ENCODE data around the gene LY6G5C. TPM values are rescaled to one million over a fixed set of nuclear protein-coding genes. Genes with fewer than 3 reads are reported as not detected.

LY6G5C gene
- total RNA-seq, 3 donors from 2014 or later: 0.33 to 1.9 (median 0.64) TPM

- no peak for TF ChIP-seq CTCF (IDR thresholded peaks at IDR 0.05)
- TF ChIP-seq POLR2A (IDR thresholded peaks at IDR 0.05): no peak
- TF ChIP-seq POLR2AphosphoS5 (IDR thresholded peaks at IDR 0.05): no peak
- no peak for DNase-seq (ENCODE audit: low spot score in 2 of 2)
- Histone ChIP-seq H3K4me3 (no peak overlapping the region), H3K4me1 (peaks cover 3 to 6% of the 10 kb centered on the region in 2 donors), H3K36me3 (no peaks in the 10 kb centered on the region), H3K9me3 (no peaks in the 10 kb centered on the region), H3K27me3 (no peaks in the 10 kb centered on the region), H3K27ac (peak overlapping the region; percentile 87 to 88)
- intact Hi-C loops (cut with DNase I; ENCODE audit: low total_unique reads): no loop called here
These were observed 38.1 kb upstream of the LY6G5C start for GRCh38 chr6:31719001-31719400.

GRCh38 chr6:31718265-31718664 lies 37.4 kb upstream of the LY6G5C start:
- TF ChIP-seq POLR2AphosphoS5 (IDR thresholded peaks at IDR 0.05): peak in 2 of 3 donors; percentile 27 to 32
- TF ChIP-seq POLR2A (IDR thresholded peaks at IDR 0.05): no peak
- DNase-seq (ENCODE audit: low spot score in 2 of 2): peak; percentile 75 to 85

GRCh38 chr6:31717499-31718222 lies 36.8 kb upstream of the LY6G5C start:
- peaks cover 3 to 6% of the 10 kb centered on the region in 2 donors for H3K4me1 ChIP-seq
- H3K4me3 ChIP-seq: peak overlapping the region in 1 of 3 donors; percentile 17
- peak overlapping the region; percentile 87 to 88 for H3K27ac ChIP-seq
- no peaks in the 10 kb centered on the region for H3K27me3 ChIP-seq
- no peaks in the 10 kb centered on the region for H3K9me3 ChIP-seq
- TF ChIP-seq CTCF (IDR thresholded peaks at IDR 0.05) (peak in 1 of 3 donors; percentile 33), POLR2A (IDR thresholded peaks at IDR 0.05) (no peak), POLR2AphosphoS5 (IDR thresholded peaks at IDR 0.05) (peak in 1 of 3 donors; percentile 20)
- H3K36me3 ChIP-seq: no peaks in the 10 kb centered on the region
- DNase-seq (ENCODE audit: low spot score in 2 of 2): peak; percentile 63 to 84
- intact Hi-C loops (cut with DNase I; ENCODE audit: low total_unique reads): loop anchor here (1.0 kb wide), 1 partner anchor 15 kb away; no protein-coding TSS in a partner anchor

More at GRCh38 chr6:31718265-31718664, 37.4 kb upstream of the LY6G5C start:
- H3K27ac ChIP-seq: peak overlapping the region; percentile 87 to 88
- peaks cover 3 to 6% of the 10 kb centered on the region in 2 donors for H3K4me1 ChIP-seq
- intact Hi-C loops (cut with DNase I; ENCODE audit: low total_unique reads): loop anchor here (1.0 kb wide), 1 partner anchor 16 kb away; no protein-coding TSS in a partner anchor
- no peaks in the 10 kb centered on the region for H3K9me3 ChIP-seq
- no peak overlapping the region for H3K4me3 ChIP-seq
- H3K27me3 ChIP-seq: no peaks in the 10 kb centered on the region
- H3K36me3 ChIP-seq: no peaks in the 10 kb centered on the region

GRCh38 chr6:31715022-31715958 lies 34.4 kb upstream of the LY6G5C start, which contains the start of gene LY6G6D:
TSS of gene LY6G6D (plus strand) at chr6:31715348. CDS start at chr6:31715356, 8 bp downstream.
- intact Hi-C loops (cut with DNase I; ENCODE audit: low total_unique reads): no loop called here

More at GRCh38 chr6:31715022-31715958, 34.4 kb upstream of the LY6G5C start, which contains the start of gene LY6G6D:
- TF ChIP-seq POLR2A (IDR thresholded peaks at IDR 0.05) (no peak), CTCF (IDR thresholded peaks at IDR 0.05) (no peak), POLR2AphosphoS5 (IDR thresholded peaks at IDR 0.05) (no peak)
- Histone ChIP-seq H3K4me3 (no peak within 1 kb of the TSS), H3K4me1 (peaks cover 3 to 6% of the 10 kb centered on the region in 2 donors), H3K27ac (peak within 1 kb of the TSS in 1 of 2 donors; percentile 33), H3K36me3 (no peaks in the 10 kb centered on the region), H3K9me3 (no peaks in the 10 kb centered on the region), H3K27me3 (no peaks in the 10 kb centered on the region)
- DNase-seq (ENCODE audit: low spot score in 2 of 2): no peak
